Smooth muscle cell of bladder (primary cell): ENCODE measurements around the gene NDUFB1. TPM values are rescaled to one million over a fixed set of nuclear protein-coding genes. Genes with fewer than 3 reads are reported as not detected.

ENCODE experiments used
- total RNA-seq: library from RNA; depleted of rRNA; stranded (reverse); fragments of >200 nt; gene quantifications from 2 replicates; pipeline ENCODE4 v1.2.3, GENCODE V29; 2014

The NDUFB1 gene
- 253 and 349 TPM in 2 replicates for total RNA-seq

DNA sequence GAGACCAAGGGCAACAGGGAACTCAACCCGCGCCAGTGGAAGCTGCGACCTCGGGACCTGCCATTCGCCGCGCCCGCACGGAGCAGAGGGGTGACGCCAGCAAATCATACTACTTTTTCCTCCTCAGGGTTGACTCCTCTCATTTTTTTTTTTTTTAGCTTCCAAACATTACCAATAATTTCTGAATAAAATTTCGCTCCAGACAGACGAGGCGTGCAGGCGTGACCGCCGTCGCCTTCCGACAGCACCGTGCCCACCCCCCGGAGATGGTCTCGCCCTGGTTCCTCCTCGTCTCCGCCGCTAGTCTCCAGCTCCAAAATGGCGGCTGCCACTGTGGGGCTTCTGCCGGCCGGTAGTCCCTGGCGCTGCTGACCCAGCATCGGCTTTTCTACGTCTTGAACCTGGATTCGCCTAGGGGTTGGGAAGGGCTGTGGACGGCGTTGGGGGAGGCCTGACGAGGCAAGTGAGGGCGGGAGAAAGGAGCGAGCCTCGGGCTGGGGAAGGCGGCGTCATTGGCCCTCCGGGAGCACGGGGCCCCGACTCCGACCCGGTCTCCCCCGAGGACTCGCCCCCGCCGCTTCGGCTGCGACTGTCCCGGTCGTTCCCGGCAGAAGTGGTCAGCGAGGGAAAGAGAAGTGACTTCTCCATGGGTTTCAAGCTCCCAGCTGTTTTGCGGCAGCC lies at the start of gene NDUFB1, which contains the start of gene CPSF2:
Gene NDUFB1 (minus strand): TSS at position 37 of the 681 bp plus-strand sequence. CDS start 4,069 bp downstream, outside the sequence.
Gene CPSF2 (plus strand): TSS at position 300 of the 681 bp plus-strand sequence. CDS start 9,016 bp downstream, outside the sequence.

GRCh38 chr14:92106143-92106926 lies 15.2 kb downstream of the NDUFB1 start, which contains the start of gene ATXN3:
ATXN3 (minus strand) TSS chr14:92106582; CDS start chr14:92106552, 30 bp downstream.

Other genes with a start within 250 kb of the NDUFB1 start
- 35.4 and 46.7 TPM in 2 replicates for gene FBLN5, start 174.0 kb downstream of the NDUFB1 start, total RNA-seq
- gene TRIP11, start 81.6 kb downstream of the NDUFB1 start, total RNA-seq, result 30.7 and 31.1 TPM in 2 replicates
- 60.0 and 74.2 TPM in 2 replicates for gene ATXN3, start 15.1 kb downstream of the NDUFB1 start, total RNA-seq
- gene CPSF2, start 263 bp upstream of the NDUFB1 start, total RNA-seq, result 31.3 and 47.4 TPM in 2 replicates
- not detected in 2 replicates for gene SLC24A4, start 201.5 kb upstream of the NDUFB1 start, total RNA-seq